HG02884 (cell line): ENCODE measurements around the gene CHRNA5.
"Not testable (repeated sequence)": the region's sequence is repeated elsewhere in the genome, so short reads cannot be mapped to it uniquely, and the experiment has no call there.

Experiments
- ATAC-seq: cut with Tn5 transposase; IDR thresholded peaks from one replicate; pipeline ENCODE4 v1.9.1; 2021; ENCODE audit warnings: mild to moderate bottlenecking, moderate library complexity; ENCODE audit not compliant: unreplicated experiment

Gene CHRNA5

DNA sequence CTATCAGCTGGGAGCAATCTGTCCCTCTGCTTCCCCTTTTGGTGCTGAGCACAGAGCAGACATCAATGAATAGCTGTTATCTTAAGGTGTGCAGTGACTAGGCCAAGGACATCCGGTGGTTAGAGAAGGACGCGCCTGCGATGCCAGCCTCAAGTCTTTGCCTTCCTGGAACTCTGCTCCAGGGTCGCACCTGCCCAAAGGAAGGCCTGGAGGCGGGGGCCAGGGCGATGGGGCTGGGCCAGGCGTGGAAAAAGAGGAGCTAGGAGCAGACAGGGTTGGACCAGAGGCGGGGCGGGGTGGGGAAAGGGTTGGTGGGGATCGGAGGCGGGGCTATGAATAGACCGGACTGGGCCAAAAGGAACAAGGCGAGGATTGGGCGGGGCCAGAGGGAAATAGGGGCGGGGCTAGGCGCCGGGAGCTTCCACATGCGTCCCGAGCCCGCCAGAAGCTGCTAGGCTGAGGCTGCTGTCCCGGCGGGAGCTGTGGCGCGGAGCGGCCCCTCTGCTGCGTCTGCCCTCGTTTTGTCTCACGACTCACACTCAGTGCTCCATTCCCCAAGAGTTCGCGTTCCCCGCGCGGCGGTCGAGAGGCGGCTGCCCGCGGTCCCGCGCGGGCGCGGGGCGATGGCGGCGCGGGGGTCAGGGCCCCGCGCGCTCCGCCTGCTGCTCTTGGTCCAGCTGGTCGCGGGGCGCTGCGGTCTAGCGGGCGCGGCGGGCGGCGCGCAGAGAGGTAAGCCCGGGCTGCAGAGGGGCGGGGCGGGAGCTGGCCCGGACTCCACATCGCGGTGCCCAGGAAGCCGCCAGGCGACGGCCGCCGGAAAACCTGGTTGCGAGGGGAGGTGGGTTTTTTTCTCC is at the start of gene CHRNA5:
TSS of gene CHRNA5 (plus strand) at position 424 of the 854 bp plus-strand sequence. CDS start at position 624, 200 bp downstream.
- peak; percentile 58 for ATAC-seq

DNA sequence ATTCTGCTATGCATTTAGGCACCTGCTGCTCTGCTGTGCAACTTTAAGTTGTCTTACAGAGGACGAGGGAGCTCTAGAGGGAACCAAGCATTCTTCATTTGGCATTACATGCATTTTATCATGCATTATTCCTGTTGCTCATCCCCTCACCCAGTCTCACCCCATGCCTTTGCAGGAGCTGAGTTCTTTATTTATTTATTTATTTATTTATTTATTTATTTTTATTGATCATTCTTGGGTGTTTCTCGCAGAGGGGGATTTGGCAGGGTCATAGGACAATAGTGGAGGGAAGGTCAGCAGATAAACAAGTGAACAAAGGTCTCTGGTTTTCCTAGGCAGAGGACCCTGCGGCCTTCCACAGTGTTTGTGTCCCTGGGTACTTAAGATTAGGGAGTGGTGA is 45.3 kb upstream of the CHRNA5 start:
- not testable (repeated sequence) for ATAC-seq

DNA sequence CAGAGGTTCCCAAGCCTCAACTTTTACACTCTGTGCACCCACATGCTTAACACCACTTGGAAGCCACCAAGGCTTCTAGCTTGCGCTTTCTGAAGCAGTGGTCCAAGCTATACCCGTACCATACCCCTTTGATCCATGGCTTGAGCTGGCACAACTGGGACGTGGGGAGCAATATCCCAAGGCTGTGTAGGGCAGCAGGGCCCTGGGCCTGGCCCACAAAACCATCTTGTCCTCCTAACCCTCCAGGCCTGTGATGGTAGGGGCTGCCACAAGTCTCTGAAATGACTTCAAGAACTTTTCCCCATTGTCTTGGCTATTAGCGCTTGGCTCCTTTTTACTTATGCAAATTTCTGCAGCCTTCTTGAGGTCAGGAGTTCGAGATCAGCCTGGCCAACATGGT is 41.1 kb upstream of the CHRNA5 start:
- ATAC-seq: no peak

DNA sequence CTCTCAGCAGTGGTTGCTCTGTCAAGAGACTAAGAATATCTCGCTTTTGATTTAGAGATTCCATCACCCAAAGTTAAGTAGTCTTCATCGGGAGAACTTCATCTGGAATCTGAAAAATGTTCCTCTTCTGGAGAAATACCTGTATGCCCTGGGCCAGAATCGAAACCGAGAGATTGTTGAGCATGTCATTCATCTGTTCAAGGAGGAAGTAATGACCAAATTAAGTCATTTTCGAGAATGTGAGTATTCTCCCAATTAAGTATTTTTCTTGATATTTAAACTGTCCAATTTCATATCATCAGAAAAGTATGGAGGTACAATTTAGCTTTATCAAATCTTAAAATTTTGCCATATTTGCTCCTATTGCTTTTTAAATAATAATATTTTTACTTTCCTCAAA is 38.0 kb upstream of the CHRNA5 start:
- ATAC-seq: no peak

DNA sequence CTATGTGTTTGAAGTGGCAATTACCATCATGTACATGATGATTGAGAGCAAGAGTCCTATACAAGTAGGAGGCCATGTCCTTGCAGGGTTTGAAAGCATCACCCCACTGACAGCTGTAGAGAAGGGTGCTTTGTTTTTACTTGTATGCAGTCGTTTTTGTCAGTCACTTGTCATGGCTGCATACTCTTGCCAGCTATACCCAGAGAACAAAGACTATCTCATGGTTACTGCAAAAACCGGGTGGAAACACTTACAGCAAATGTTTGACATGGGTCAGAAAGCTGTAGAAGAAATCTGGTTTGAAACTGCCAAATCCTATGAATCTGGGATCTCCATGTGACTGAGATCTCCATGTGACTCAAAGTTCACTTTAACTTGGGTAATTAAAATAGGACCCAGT is 32.0 kb upstream of the CHRNA5 start:
- ATAC-seq: no peak

DNA sequence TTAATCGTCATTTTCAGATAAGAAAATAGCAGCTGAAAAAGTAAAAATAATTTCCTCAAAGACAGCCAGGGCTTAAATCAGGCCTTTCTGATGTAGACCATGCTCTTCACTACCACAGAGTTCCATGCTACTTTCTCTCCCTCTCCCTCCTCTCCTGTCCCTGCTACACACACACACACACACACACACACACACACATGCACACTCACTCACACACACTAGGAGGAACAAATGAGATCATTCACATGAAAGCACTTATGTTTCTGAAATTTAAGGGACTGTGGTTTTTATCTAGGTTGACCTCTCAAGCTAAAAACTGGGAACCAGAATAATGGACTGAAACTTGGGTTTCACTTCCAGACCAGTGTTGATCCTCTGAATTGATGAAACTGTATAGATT is 29.2 kb upstream of the CHRNA5 start:
- no peak for ATAC-seq

DNA sequence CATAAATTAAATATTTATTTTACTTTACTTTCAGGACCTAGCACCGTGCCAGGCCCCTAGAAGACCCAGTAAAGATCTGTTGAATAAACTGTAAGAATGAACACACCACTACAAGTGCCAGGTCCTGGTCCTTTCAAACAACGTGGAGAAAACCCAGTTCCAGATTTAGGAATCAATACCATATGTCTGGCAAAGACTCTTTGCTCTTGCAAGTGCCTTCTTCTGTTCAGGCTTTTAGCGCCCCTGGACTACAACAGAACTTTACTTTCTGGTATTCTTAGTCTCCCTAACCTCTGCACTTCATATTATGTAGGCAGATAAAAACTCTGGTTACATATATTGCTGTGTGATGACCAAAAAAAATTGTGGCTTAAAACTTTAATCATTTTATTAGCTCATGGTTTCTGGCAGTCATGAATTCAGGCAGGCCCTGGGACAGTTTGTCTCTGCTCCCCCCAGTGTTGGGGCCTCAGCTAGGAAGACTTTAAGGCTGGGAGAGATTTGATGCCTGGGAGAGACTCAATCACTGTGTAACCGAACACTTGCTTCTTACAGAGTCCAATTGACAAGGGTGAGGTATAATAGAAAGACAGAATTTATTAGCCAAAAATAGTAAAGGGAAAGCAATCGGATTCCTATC is 27.9 kb upstream of the CHRNA5 start:
- no peak for ATAC-seq

DNA sequence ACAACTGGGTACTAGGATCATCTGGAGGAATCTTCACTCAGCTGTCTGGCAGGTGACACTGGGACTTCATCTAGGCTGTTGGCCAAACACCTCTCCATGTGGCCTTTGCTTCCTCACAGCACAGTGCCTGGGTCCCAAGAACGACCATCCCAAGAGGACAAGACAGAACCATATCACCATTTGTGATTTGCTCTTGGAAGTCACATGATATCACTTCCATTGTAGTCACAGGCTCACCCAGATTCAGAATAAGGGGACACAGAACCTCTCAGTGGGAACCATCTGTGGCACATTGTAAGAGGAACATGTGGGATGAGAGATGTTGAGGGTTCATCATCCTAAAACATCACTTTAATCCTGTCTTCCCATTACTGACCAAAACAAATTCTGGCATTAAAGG is 27.0 kb upstream of the CHRNA5 start:
- no peak for ATAC-seq

DNA sequence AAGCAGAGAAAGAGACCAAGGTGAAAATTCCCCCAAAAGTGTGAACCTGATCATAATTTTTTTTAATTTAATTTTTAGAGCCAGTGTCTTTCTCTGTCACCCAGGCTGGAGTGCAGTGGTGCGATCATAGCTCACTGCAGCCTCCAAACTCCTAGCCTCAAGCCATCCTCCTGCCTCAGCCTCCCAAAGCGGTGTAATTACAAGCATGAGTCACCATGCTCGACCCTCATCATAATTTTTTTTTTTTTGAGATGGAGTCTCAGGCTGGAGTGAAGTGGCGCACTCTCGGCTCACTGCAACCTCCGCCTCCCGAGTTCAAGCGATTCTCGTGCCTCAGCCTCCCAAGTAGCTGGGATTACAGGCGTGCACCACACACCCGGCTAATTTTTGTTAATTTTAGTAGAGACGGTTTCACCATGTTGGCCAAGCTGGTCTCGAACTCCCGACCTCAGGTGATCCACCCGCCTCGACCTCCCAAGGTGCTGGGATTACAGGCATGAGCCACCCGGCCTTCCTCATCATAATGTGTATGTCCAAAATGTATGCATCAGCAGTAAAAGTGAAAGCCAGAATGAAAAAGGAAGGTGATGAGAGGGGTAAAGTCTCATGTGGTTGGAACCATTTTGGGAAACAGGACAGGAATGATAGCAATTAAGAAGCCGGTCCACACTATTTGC is 25.7 kb upstream of the CHRNA5 start:
- ATAC-seq: not testable (repeated sequence)

DNA sequence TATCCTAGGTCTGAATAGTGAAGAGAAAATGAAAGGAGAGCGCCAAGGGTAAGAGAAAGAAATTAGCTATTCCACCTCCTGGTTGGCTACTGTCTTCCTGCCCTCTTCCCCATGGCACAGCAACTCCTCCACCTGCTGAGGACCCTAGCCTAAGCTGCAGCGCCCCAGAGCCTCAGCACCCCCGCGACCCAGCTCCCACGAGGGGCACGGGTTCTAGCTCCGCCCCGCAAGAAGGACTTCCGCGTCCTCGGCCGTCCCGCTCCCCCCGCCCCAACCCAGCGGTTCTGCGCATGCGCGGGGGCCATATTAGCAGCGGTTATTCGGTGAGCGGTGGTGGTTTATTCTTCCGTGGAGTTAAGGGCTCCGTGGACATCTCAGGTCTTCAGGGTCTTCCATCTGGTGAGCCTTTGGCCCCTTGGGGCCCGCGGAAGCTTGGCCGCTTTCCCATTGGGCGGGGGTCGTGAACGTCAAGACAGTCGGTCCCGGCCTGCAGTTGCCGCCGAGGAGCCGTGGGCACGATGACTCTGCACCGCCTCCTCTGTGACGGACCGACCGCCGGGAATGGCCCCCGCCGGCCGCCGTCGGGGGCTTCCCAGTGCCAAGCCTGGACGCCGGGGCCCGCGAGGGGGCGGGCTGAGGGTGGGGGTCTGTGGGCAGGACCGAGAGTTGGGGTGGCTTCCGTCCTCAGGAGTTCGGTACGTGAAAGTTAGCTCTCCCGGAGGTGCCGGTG is 25.0 kb upstream of the CHRNA5 start, which contains the start of gene PSMA4:
TSS of gene PSMA4 (plus strand) at position 304 of the 730 bp plus-strand sequence. CDS start 1,484 bp downstream, outside the sequence.
- peak; percentile 73 for ATAC-seq

DNA sequence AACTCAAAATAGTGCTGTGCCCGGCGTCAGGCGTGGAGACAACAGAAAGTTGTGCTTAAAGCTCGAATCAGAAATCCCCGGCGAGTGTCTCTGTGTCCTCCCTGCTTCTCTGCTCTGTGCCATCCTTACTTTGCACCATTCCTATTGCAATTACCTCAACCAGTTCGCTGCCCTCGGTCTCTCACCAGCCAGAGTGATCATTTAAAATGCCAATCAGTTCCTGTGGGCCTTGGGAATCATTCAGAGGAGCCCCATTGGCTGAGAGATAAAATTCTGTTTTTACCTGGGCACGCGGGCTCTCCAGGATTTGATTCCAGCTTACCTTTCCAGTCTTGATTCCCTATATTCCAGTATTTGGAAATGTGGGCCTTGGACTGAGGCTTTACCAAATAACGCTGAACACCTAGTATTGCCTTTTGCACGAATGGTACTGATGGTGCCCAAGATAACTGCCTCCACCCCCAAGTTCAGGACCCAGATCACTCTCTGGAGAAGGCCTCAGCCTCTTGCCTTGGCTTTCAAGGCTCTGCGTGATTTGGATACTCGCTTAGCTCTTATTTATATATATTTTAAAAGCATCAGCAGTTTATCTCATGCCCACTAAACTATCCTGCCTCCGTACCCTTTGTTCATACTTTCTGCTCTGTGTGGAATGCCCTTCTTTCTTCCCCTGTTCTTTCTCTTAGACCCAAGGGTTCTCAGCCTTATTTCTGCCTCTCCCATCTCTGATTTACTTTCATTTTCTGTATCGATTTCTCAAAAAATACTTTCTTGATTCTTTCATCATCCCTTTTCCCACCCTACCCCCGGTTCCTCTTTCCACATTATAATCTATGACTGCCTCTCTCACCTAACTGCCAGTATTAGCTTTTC is 24.2 kb upstream of the CHRNA5 start:
- no peak for ATAC-seq

DNA sequence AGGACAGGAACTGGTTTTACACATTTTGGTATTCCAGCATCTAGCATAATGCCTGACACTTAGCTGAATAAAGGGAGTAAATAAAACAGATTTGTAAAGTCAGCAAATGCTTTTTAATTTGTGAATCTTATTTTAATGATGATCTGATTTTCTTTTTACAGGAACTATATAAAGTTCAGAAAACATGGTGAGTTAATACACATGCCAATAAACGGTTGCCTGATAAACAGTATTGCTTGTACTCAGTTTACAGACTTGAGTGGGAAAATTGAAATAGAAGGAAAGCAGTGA is 23.6 kb upstream of the CHRNA5 start:
- no peak for ATAC-seq

DNA sequence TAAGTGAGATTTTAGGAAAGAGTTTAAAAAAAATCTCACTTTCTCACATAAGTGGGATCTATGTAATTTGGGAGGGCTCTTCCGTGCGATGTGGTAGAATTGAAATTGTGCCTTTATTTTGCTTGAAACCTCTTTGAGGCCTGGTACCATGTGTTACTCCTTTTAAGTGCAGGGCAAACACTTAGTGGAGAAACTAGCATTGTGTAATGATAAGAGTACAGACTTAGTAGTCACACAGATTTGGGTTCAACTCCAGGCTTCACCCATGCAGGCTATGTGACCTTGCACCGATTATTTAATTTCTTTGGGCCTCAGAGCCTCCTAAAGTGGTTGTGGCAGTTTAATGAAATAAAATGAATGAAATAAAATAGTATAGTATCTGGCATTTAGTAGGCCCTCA is 22.7 kb upstream of the CHRNA5 start:
- ATAC-seq: no peak

DNA sequence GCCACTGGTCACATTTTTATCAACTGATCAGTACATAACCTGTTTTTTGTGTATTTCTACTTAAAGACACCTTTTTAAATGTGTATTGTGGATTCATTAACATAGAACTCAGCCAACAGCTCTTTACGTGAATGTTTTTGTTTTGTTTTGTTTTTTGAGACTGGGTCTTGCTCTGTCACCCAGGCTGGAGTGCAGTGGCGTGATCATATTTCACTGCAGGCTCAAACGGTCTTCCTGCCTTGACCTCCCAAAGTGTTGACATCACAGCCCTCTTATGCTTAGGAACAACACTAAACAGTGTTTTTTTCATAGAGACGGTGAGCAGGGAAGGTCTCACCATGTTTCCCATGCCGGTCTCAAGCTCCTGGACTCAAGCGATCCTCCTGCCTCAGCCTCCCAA is 15.1 kb upstream of the CHRNA5 start:
- no peak for ATAC-seq

DNA sequence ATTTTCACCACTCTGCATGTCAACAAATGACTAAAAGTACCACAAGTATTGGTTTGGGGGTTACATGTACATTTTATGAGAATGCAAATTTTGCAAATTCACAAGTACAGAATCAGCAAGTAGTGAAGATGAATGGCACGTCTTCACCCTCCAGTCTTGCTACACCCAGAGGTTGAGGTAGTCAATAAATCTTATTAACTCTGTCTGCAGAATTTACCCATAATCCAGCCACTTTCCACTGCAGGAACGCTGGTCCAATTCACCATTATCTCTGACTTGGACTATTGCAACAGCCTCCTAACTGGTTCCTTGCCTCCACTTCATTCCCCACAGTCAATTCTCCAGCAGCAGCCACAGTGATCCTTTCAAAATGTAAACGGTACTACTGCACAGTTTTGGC is 14.5 kb upstream of the CHRNA5 start:
- no peak for ATAC-seq

DNA sequence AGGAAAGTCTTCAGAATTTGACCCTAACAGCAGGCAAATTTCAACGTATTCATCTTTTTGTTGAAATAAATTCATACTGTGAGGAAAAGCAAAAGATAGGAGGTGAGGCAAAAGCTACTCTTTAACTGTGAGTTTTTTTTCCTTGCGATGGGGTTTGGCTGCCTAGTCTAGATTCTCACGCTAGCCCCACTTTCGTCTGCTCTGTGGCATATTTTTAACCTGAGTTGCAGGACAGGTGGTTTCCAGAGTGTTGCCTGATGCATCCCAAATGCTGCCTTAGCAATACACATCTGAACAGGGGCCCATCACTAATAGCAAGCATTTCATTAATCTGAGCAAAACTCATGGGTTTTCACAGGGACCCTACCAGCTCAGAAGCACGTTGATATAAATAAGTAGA is 13.4 kb upstream of the CHRNA5 start:
- ATAC-seq: no peak

DNA sequence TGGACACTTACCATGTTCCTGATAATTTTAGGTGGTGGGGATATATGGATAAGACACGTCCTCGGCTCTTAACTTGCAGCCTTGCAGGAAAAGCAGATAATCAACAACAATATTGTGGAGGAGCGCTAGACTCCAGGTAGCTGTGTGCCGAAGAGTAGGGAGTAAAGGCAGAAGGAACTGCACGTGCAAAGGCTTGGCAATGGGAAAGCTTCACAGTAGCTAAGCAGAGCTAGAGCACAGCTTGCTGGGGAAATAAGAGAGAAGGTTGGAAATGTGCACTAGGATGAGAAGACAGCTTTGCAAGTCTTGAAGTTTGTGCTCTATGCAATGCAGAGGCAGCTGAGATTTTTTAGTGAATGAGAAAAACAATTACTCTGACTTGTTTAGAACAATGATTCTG is 12.7 kb upstream of the CHRNA5 start:
- no peak for ATAC-seq

DNA sequence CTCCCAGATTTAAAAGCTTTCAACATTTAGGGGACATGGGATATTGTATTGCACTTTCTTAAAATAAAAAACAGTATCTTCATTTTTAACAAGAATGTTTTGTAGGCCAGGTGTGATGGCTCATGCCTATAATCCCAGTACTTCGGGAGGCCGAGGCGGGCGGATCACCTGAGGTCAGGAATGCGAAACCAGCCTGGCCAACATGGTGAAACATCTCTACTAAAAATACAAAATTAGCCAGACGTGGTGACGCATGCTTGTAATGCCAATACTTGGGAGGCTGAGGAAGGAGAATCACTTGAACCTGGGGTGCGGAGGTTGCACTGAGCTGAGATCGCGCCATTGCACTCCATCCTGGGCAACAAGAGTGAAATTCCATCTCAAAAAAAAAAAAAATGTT is 5.1 kb upstream of the CHRNA5 start:
- not testable (repeated sequence) for ATAC-seq

DNA sequence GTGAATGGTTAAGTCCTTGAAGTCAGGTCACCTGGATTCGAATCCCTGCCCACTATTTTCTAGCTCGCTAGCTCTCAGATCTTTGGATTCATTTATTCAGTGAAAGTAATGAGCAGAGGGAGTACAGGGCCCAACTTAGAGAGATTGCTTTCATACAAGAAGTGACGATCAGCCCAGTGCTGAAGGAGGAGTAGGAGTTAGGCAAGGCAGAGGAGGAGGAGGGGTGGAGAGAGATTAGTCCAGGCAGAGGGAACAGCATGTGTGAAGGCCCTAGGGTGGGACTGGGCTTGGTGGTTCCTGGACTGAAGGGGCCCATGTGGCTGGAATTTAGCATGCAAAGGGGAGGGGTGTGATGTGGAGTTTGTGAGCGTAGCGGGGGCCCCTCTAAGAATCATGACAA is 3.8 kb upstream of the CHRNA5 start:
- ATAC-seq: no peak

DNA sequence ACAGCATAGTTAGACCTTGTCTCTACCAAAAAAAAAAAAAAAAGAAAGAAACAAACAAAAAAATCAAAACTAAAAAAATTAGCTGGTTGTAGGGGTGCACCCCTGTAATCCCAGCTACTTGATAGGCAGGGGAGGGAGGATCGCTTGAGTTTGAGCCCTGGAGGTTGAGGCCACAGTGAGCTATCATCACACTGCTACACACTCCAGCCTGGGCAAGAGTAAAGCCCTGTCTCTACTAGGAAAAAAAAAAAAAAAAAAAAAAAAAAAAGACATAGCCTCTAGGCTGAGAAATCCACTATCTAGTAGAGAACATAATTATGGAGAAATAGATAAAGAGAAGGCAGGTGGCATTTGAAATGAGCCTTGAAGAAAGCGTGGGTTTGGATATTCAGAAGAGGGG is 2.2 kb upstream of the CHRNA5 start:
- no peak for ATAC-seq
